Kidney epithelial cell (primary cell): ENCODE results near the gene MXRA7. TPM values are rescaled to one million over a fixed set of nuclear protein-coding genes. Genes with fewer than 3 reads are reported as not detected.
"Not testable (repeated sequence)": the region's sequence is repeated elsewhere in the genome, so short reads cannot be mapped to it uniquely, and the experiment has no call there.

Experiments used
- DNase-seq: peaks from one replicate; pipeline ENCODE4 v3.0.0-alpha.2; 2010; ENCODE audit warnings: low read depth
- H3K27me3 ChIP-seq: 2 replicates; pipeline ENCODE4 v1.6.0; 2011; ENCODE audit warnings: low read length; ENCODE audit not compliant: control insufficient read depth, insufficient read depth
- H3K36me3 ChIP-seq: 2 replicates; pipeline ENCODE4 v1.5.1; 2011; ENCODE audit warnings: low read length; ENCODE audit not compliant: control insufficient read depth, insufficient read depth
- H3K4me3 ChIP-seq: 2 replicates; pipeline ENCODE4 v1.5.1; 2011; ENCODE audit warnings: low read depth, mild to moderate bottlenecking, control low read depth, low read length
- total RNA-seq: library from RNA; depleted of rRNA; stranded (reverse); fragments of >200 nt; gene quantifications from 2 replicates; pipeline ENCODE4 v1.2.3, GENCODE V29; 2015
- TF ChIP-seq, protein P1 (sequence below): IDR thresholded peaks from 2 replicates; pipeline ENCODE4 v1.5.1; 2011; ENCODE audit warnings: mild to moderate bottlenecking, moderate library complexity, low read length, control low read depth, inconsistent platforms; ENCODE audit not compliant: insufficient read depth, poor library complexity, severe bottlenecking

Gene MXRA7
- total RNA-seq, 1 donor from 2014 or later = 110 TPM

DNA sequence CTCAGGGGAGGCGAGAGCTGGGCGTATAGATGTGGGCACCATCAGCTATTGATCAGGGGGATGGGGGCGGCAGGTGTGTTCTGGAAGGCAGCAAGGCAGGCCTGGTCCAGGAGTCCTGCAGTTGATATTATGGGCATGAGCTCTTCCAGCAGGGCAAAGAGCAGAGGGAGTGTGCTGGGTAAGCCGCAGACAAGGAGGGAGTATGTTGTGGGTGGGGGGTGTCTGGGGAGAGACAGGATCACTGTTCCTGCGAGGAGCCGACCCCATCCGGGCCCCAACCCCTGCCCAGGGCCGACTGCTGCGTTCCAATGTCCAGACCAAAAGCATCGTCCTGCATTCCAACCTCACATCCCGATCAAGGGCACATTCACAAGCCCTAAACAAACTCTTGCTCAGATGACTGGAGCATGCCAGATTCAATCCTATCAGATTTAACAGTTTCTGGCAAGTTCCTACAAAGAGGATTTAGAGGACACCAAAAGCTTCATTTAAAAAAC lies 9.2 kb downstream of the MXRA7 start:
- DNase-seq = no peak
- Histone ChIP-seq H3K36me3 (no peaks in the 10 kb centered on the region), H3K4me3 (no peak overlapping the region), H3K27me3 (no peaks in the 10 kb centered on the region)
- TF ChIP-seq, protein P1, sequence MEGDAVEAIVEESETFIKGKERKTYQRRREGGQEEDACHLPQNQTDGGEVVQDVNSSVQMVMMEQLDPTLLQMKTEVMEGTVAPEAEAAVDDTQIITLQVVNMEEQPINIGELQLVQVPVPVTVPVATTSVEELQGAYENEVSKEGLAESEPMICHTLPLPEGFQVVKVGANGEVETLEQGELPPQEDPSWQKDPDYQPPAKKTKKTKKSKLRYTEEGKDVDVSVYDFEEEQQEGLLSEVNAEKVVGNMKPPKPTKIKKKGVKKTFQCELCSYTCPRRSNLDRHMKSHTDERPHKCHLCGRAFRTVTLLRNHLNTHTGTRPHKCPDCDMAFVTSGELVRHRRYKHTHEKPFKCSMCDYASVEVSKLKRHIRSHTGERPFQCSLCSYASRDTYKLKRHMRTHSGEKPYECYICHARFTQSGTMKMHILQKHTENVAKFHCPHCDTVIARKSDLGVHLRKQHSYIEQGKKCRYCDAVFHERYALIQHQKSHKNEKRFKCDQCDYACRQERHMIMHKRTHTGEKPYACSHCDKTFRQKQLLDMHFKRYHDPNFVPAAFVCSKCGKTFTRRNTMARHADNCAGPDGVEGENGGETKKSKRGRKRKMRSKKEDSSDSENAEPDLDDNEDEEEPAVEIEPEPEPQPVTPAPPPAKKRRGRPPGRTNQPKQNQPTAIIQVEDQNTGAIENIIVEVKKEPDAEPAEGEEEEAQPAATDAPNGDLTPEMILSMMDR = no peak

DNA sequence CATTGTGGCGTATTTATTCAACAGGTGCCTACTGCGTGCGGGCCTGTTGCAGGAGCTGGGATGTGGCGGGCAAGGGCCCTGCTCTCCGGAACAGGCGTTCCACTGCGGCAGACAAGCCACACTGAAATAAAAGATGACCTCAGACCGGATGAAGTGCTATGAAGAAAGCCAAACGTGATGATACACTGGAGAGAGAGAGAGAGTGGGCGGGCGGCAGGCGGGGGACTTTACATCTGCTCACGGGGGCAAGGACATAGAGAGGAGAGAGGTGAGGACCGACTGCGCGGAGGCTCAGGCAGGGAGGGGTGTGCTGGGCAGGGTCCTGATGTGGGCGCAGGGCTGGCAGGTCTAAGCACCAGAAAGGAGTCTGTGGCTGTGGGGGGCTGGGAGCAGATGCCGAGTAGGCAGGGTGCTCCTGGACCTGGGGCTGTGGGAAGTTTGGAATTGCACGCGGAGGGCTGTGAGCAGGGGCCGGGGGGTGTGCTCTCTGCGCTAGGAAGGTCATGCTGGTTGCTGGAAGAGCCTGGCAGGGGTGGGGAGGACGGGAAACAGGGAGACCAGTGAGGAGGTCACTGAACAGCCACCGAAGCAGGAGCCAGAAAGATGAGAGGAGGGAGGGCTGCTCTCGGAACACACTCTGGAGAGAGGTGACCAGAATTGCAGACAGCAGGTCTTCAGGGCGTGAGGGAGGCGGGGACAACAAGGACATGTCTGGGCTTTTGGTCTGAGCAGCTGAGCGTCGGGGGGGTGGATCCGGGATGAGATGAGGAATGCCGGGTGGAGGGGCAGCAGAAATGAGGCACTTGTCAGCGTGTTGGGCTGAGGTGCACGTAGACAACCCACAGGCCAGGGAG lies 9.9 kb downstream of the MXRA7 start:
- Histone ChIP-seq H3K36me3 (no peaks in the 10 kb centered on the region), H3K4me3 (no peak overlapping the region), H3K27me3 (no peaks in the 10 kb centered on the region)
- TF ChIP-seq, protein P1 = no peak
- no peak for DNase-seq

DNA sequence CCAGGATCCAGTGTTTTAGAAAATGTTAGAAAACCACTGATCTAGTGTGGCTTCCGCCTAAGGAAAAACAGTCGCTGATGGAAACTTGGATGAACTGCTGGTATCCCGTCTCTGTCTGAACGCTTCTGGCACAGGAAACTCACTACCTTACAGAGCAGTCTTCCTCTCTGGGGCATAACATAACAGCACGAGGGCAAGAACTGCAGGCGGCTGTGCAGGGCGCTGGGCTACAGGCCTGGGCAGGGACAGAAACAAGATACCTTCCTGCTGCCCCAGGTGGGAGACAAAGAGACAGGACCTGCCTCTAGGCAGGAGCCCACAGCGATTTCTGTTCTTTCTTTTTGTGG lies 10.5 kb downstream of the MXRA7 start:
- H3K4me3 ChIP-seq = no peak overlapping the region
- H3K27me3 ChIP-seq = no peaks in the 10 kb centered on the region
- DNase-seq = no peak
- no peaks in the 10 kb centered on the region for H3K36me3 ChIP-seq
- TF ChIP-seq, protein P1 = no peak

DNA sequence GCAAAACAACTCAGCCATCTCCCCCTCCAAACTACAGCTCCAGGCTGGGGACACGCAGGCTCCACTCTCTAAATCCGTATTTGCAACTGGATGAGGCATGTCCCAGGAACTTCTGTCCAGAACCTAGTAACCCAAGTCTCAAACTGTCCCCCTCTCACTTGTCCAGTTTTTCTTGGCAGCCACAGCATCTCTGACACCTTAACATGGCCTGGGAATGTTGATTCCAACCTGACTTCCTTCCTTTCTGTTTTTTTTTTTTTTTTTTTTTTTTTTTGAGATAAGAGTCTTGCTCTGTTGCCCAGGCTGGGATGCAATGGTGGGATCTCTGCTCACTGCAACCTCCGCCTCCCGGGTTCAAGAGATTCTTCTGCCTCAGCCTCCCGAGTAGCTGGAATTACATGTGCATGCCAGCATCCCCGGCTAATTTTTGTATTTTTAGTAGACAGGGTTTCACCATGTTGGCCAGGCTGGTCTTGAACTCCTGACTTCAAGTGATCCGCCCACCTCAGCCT lies 12.2 kb downstream of the MXRA7 start:
- not testable (repeated sequence) for DNase-seq, H3K27me3 ChIP-seq, H3K4me3 ChIP-seq, H3K36me3 ChIP-seq

DNA sequence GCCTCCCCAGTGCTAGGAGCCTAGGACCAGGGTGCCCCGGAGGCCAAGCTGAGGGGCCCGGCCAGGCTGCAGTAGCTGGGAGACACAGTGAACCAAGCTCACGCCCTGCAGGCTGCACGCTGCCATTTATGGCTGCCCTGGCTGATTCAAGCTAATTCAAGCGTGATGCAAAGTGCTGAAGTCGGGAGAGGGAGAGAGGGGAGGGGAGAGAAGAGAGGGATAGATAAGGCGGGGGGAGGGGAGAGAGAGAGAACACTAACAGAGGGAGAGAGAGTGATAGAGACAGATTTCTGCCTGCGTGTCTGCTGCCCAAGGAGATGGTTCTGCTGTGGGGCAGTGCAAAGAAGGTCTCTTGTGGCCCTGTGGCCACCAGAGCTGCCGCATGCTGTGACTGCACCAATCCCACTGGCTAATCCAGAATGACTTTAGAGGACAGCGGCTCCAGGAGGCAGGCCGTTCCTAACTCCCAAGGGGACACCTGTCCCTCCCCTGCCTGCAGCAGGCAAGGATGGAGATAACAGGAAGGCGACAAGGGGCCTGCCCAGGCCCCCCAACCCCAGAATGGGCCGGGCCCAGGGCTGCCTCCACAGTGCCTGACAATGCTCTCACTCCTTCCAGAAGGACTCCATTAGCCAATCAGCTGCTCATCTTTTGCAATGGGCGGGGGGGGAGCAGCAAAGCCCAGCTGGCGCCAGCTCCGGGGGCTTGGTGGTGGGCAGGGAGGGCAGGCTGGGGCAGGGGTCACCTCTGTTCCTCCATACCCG lies 12.9 kb downstream of the MXRA7 start:
- TF ChIP-seq, protein P1 = no peak
- no peaks in the 10 kb centered on the region for H3K36me3 ChIP-seq
- no peak overlapping the region for H3K4me3 ChIP-seq
- DNase-seq = no peak
- H3K27me3 ChIP-seq = no peaks in the 10 kb centered on the region

DNA sequence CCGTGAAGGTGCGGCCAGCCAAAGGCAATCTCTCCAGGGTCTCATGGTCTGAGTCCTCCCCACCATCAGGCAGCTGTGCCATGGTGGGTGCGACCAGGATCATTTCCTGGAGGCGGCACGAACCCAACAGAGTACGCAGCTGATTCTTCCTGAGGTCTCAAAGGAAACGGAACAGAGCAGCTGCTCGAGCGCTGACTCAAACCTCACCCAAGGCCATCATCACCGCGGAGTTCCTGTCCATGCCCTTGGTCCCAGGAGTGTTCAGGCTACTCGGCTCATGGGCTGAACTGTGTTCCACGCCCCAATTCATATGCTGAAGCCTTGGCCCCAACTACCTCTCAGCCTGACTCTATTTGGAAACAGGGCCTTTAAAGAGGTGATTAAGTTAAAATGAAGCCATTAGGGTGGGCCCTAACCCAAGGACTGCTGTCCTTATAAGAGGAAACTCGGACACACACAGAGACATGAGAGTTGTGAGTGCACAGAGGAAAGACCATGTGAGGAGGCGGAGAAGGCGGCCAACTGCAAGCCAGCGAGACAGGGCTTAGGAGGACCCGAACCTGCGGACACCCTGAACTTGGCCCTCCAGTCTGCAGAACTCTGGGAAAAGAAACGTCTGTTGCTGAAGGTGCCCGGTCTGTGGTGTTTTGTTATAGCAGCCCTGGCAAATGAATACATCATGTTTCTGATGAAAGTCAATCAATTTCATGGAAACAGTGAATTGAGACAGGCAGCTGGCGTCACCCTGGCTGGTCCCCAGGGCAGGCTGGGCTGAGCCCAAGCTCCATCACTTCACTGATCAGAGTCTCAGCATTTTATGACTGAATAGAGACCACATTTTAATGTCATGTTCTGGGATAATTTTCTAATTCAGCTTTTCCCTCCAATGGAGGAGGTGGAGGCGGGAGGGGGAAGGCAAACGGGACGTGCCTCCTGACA lies 13.7 kb downstream of the MXRA7 start:
- no peak for DNase-seq
- no peak overlapping the region for H3K4me3 ChIP-seq

More for the DNA sequence above, 13.7 kb downstream of the MXRA7 start:
- Histone ChIP-seq H3K27me3 (no peaks in the 10 kb centered on the region), H3K36me3 (no peaks in the 10 kb centered on the region)
- TF ChIP-seq, protein P1 = no peak
